Endothelial cell of umbilical vein (primary cell): ENCODE data around the gene GRAMD1A. TPM values are rescaled to one million over a fixed set of nuclear protein-coding genes. Genes with fewer than 3 reads are reported as not detected.

Source experiments
- BruUV-seq: library from RNA; stranded (reverse); fragments of 400-500 nt; replicated peaks from 2 replicates; lab custom pipeline; 2021; lab: Mats Ljungman, UMichigan
- CTCF ChIA-PET: fragments of 300-600, 350-600 bp; sonication (Branson Sonifier 250); formaldehyde crosslinking; loops from one replicate; lab custom pipeline; 2021; ENCODE audit warnings: antibody characterized with exemption, inconsistent platforms; lab: Charles Lee
- POLR2A ChIA-PET: fragments of 300-600, 350-600 bp; sonication (Branson Sonifier 250); formaldehyde crosslinking; loops from one replicate; lab custom pipeline; 2021; ENCODE audit warnings: antibody characterized with exemption, inconsistent platforms; lab: Charles Lee
- DNase-seq: peaks from one replicate; pipeline ENCODE4 v3.0.0-alpha.2; 2011; ENCODE audit warnings: low read depth, low spot score
- FAIRE-seq: peaks from 2 replicates; lab custom pipeline; 2011; peaks lifted over from hg19 to GRCh38; lab: Jason Lieb, UNC
- H2AFZ ChIP-seq: 2 replicates; pipeline ENCODE4 v1.6.0; 2012; ENCODE audit warnings: low read depth, low read length, control low read depth, inconsistent platforms
- H3K27ac ChIP-seq: 2 replicates; pipeline ENCODE4 v1.5.1; 2011; ENCODE audit warnings: low read depth, mild to moderate bottlenecking, control low read depth, low read length, moderate library complexity; ENCODE audit not compliant: insufficient read depth
- H3K27me3 ChIP-seq, 2 experiments: 2 replicates each; pipeline versions ENCODE4 v1.6.0 to v1.6.1; 2011; ENCODE audit warnings: low read length in 2 of 2, mixed read lengths in 1 of 2; ENCODE audit not compliant: control insufficient read depth in 2 of 2, insufficient read depth in 2 of 2
- H3K36me3 ChIP-seq, 2 experiments: 2 replicates in 1 of 2; 3 replicates in 1 of 2; pipeline ENCODE4 v1.5.1; 2011; ENCODE audit warnings: low read length in 2 of 2, mild to moderate bottlenecking in 1 of 2, moderate library complexity in 1 of 2; ENCODE audit not compliant: control insufficient read depth in 2 of 2, insufficient read depth in 2 of 2; ENCODE audit errors: extremely low read depth in 1 of 2
- H3K4me1 ChIP-seq: 3 replicates; pipeline ENCODE4 v1.5.1; 2011; ENCODE audit warnings: mild to moderate bottlenecking, low read length; ENCODE audit not compliant: control insufficient read depth, insufficient read depth; ENCODE audit errors: extremely low read depth
- H3K4me2 ChIP-seq: 2 replicates; pipeline ENCODE4 v1.6.1; 2011; ENCODE audit warnings: low read length, control low read depth, mixed read lengths; ENCODE audit not compliant: insufficient read depth
- H3K4me3 ChIP-seq, 3 experiments: fragments of 200-600 bp in 1 of 3; sonication (generic), shearing (Covaris generic) in 1 of 3; replicated peaks in 1 of 3; 2 replicates each; pipeline ENCODE4 v1.5.1; 2011 to 2016; ENCODE audit warnings: control low read depth in 3 of 3, low read length in 3 of 3, mild to moderate bottlenecking in 2 of 3, inconsistent platforms in 1 of 3, low read depth in 1 of 3, moderate library complexity in 1 of 3; ENCODE audit not compliant: insufficient read depth in 1 of 3
- H3K79me2 ChIP-seq: 2 replicates; pipeline ENCODE4 v1.6.0; 2012; ENCODE audit warnings: low read length, inconsistent platforms; ENCODE audit not compliant: control insufficient read depth, insufficient read depth
- H3K9ac ChIP-seq: replicated peaks from 2 replicates; pipeline ENCODE3; 2011; ENCODE audit warnings: low read length, control low read depth; ENCODE audit not compliant: insufficient read depth; ENCODE audit errors: extremely low read depth
- H3K9me1 ChIP-seq: replicated peaks from 3 replicates; pipeline ENCODE4 v1.6.0; 2011; ENCODE audit warnings: mild to moderate bottlenecking, low read length; ENCODE audit not compliant: control insufficient read depth, insufficient read depth; ENCODE audit errors: extremely low read depth
- H3K9me3 ChIP-seq: replicated peaks from 2 replicates; pipeline ENCODE4 v1.5.1; 2012; ENCODE audit warnings: low read length, inconsistent platforms; ENCODE audit not compliant: control insufficient read depth, insufficient read depth
- H4K20me1 ChIP-seq: replicated peaks from 2 replicates; pipeline ENCODE3; 2011; ENCODE audit warnings: mild to moderate bottlenecking, low read length; ENCODE audit not compliant: control insufficient read depth, insufficient read depth; ENCODE audit errors: extremely low read depth
- CTCF ChIP-seq, 2 donors: IDR thresholded peaks; 1 replicate in 1 of 2; 2 replicates in 1 of 2; pipeline ENCODE4 v1.5.1; 2011; ENCODE audit warnings: low read length in 2 of 2, mild to moderate bottlenecking in 2 of 2, moderate library complexity in 2 of 2, control low read depth in 1 of 2, inconsistent platforms in 1 of 2, low read depth in 1 of 2; ENCODE audit not compliant: insufficient read depth in 1 of 2; ENCODE audit errors: extremely low read depth in 1 of 2
- EZH2 ChIP-seq: IDR thresholded peaks from 2 replicates; pipeline ENCODE4 v1.6.1; 2012; ENCODE audit warnings: borderline replicate concordance, low read depth, mild to moderate bottlenecking, moderate library complexity, low read length, inconsistent platforms; ENCODE audit not compliant: severe bottlenecking
- FOS ChIP-seq: IDR thresholded peaks from 2 replicates; pipeline ENCODE4 v1.6.1; 2011; ENCODE audit warnings: mild to moderate bottlenecking, low read length, moderate library complexity, borderline replicate concordance; ENCODE audit not compliant: insufficient read depth
- GATA2 ChIP-seq: IDR thresholded peaks from 2 replicates; pipeline ENCODE4 v1.7.0; 2011; ENCODE audit warnings: low read depth, mild to moderate bottlenecking, moderate library complexity, mixed read lengths, low read length; ENCODE audit not compliant: insufficient read length, insufficient read depth
- JUN ChIP-seq: IDR thresholded peaks from 2 replicates; pipeline ENCODE4 v1.6.1; 2011; ENCODE audit warnings: borderline replicate concordance, low read depth; ENCODE audit not compliant: insufficient read length, insufficient read depth
- MAX ChIP-seq: IDR thresholded peaks from 2 replicates; pipeline ENCODE4 v1.6.1; 2011; ENCODE audit not compliant: insufficient read depth, insufficient read length
- MYC ChIP-seq: IDR thresholded peaks from one replicate; pipeline ENCODE4 v1.6.1; 2011; ENCODE audit warnings: mild to moderate bottlenecking, low read depth, low read length
- POLR2A ChIP-seq: IDR thresholded peaks from 2 replicates; pipeline ENCODE4 v1.6.1; 2012; ENCODE audit warnings: low read depth, mild to moderate bottlenecking, control low read depth, low read length
- POLR2AphosphoS5 ChIP-seq: IDR thresholded peaks from 2 replicates; pipeline ENCODE4 v1.6.1; 2012; ENCODE audit warnings: low read depth, mild to moderate bottlenecking, control low read depth, low read length, moderate library complexity; ENCODE audit not compliant: insufficient read depth
- dilution Hi-C: fragments of 300-500 bp; cut with MboI; formaldehyde crosslinking; loops from one replicate; pipeline ENCODE4 v1.15.0; 2019; ENCODE audit warnings: low sequenced_read_pairs; ENCODE audit not compliant: extremely low pct_ligation_motif_present
- intact Hi-C: fragments of 100-400 bp; cut with micrococcal nuclease; formaldehyde crosslinking; loops from one replicate; pipeline ENCODE4 v1.10.0; 2022
- polyA plus RNA-seq, 4 experiments: library from polyadenylated mRNA; depleted of rRNA in 3 of 4; stranded (reverse) in 3 of 4; unstranded in 1 of 4; fragments of >200 nt; gene quantifications; 2 replicates each; pipeline versions ENCODE4 v1.2.1 to v1.2.3, GENCODE V29; 2011 to 2012; ENCODE audit warnings: missing spikeins in 1 of 4
- total RNA-seq: library from RNA; stranded (reverse); gene quantifications from 2 replicates; pipeline ENCODE4 v1.2.3, GENCODE V29; 2021

Gene GRAMD1A
- total and polyA plus RNA-seq, 2 donors (not counting 3 experiments of a cell fraction or from before 2014, with no cell fraction given), result 127 to 130 TPM

DNA sequence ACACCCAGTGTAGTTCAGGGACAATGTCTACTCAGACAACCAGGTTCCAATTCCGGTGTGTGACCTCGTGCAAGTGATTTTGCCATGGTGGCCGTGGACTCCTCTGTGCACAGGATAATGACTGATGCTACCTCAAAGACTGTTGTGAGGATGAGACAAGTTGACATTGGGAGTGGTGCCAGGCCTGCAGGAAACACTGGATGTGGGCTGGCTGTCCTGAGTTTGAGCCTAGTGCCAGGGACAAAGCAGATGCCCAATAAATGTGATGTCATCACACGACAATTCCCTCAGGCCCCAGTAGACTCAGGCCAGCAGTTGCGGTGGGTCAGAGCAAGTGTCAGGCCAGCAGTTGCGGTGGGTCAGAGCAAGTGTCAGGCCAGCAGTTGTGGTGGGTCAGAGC is 24.0 kb downstream of the GRAMD1A start:
- H3K36me3 ChIP-seq, result peaks cover 9 to 68% of the 10 kb centered on the region in 2 experiments
- H3K9ac ChIP-seq, result no peak overlapping the region
- H3K79me2 ChIP-seq, result no peaks in the 10 kb centered on the region
- no peaks in the 10 kb centered on the region for H3K9me1 ChIP-seq
- H3K4me1 ChIP-seq, result no peaks in the 10 kb centered on the region
- no peak overlapping the region for H3K4me2 ChIP-seq
- ChIA-PET CTCF (no interaction called here), POLR2A (no interaction called here)
- no peaks in the 10 kb centered on the region for H3K9me3 ChIP-seq
- intact Hi-C loops (no loop called here), dilution Hi-C loops (no loop called here)
- no peaks in the 10 kb centered on the region for H4K20me1 ChIP-seq
- H3K4me3 ChIP-seq, result no peak overlapping the region
- no peak overlapping the region for H3K27ac ChIP-seq
- no peak overlapping the region for H2AFZ ChIP-seq
- no peak for DNase-seq
- TF ChIP-seq FOS, result no peak
- no peak for TF ChIP-seq EZH2
- TF ChIP-seq POLR2AphosphoS5, result no peak
- TF ChIP-seq POLR2A, result no peak
- no peak for TF ChIP-seq MAX
- no peak for TF ChIP-seq MYC
- TF ChIP-seq JUN, result no peak
- TF ChIP-seq GATA2, result no peak
- no peak for TF ChIP-seq CTCF (IDR thresholded peaks at IDR 0.05; ENCODE audit: extremely low read depth in 1 of 2, insufficient read depth in 1 of 2, low read depth in 1 of 2, low read length in 2 of 2)
- no peak for FAIRE-seq
- no TSS peak for BruUV-seq
- H3K27me3 ChIP-seq, result no peaks in the 10 kb centered on the region
